Measurements from ENCODE around the gene GLI3.

The GLI3 gene

DNA sequence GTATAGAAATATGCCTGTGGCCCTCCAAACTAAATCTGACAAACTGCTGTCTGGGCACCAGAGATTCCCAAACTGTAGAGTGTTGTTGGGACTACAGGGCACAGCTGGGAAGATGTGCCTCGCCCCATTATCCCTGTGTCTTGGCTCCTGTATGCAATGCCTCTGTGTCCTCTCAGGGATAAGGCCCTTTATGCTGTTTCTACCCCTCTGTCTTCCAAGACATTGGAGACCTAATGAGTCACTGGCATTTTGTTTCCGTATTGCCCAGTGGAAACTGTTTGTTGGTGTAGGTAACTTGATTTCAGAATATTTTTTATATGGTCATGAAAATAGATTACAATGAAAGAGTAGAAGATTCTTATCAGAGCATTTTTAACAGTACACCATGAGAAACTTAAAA is 183.2 kb downstream of the GLI3 start:
- in situ Hi-C loops (cut with MboI; ENCODE audit: low sequenced_read_pairs) = no loop called here

DNA sequence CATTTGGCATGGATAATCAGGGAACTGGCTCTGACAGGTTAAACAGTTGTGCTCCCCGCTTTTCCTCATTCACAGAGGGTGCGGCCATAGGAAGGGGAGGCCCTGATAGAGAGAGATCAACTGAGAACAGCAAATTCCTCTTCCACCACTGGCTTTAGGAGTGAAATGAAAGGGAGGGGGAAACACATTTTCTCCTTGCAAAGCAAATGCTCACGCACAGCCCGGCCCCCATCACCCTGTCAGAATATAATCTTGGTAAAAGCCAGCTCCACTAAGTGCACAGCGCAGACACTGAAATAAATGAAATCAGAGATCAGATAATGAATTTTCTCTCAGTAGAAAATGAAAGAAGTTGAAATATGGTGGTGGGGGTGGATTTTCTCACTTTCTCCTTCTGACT is 187.2 kb downstream of the GLI3 start:
- in situ Hi-C loops (cut with MboI; ENCODE audit: low sequenced_read_pairs) = no loop called here

DNA sequence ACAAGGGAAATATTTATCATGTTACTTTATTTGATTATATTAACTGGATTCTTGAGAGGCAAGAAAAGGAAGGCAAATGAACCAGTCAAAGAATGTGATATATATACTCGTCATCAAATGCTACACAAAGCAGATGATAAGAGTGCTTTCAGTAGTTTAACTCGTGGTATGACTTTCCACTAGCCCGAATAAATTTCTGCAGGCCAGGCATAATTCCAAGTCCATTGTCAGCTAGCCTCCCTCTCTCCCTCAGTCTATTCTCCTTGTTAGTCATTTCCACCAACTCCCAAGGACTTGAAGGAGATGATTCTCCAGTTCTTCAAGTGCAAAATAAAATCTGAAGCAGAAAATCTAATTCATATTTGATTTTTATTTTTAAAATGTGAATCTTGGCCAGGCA is 190.5 kb downstream of the GLI3 start:
- in situ Hi-C loops (cut with MboI; ENCODE audit: low sequenced_read_pairs) = no loop called here

DNA sequence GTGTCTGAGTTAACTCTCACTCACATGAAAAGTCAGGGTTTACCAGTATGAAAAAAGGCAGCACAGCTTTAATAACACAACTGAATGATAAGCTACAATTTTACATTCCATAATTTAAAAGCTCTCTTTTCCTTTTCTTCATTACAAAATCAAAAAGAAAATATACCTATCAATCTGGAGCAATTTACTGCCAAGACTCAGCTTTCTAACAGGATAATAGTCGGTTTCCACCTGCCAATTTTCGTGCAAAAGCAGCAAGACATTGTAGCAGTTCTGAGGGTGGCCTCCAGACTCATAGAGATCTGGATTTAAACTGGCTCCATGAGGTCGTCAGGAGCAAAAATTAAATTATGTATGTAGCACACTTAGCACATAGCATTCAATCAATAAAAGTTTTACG is 191.0 kb downstream of the GLI3 start:
- in situ Hi-C loops (cut with MboI; ENCODE audit: low sequenced_read_pairs) = no loop called here

DNA sequence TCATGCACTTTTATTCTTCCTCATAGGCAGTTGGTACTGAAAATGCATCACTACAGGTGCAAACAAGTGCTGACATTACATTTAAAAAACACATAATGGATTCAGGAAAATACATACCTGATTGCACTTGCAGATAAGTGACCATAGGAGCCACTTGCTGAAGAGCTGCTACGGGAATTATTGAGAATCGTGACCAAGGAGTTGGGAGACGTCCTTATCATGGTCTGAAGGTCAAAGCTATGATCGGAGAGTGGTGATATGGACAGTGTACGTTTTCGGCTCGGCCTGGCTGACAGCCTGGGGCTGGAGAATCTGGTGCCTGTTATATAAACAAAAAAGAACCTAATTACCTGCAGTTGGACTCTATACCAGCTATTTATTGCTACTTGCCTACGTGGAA is 197.1 kb downstream of the GLI3 start:
- in situ Hi-C loops (cut with MboI; ENCODE audit: low sequenced_read_pairs) = no loop called here

DNA sequence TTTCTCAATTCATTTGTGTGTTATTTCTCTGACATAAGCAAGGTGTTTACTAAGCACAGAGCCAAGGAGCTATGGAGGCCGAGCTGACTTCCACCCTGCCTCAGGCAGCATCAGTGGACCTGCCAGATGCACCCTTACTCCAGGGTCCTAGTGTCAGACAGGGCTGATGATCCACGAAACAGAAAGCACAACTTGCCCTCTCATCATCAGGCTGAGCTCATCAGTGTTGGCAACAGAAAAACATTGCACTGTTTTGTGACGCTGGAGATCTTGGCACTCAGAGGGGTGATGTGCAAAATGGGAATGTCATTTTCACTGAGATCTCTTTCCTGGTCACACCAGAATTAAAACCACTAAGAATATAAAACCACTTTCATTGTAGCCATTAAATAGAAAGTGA is 201.8 kb downstream of the GLI3 start:
- in situ Hi-C loops (cut with MboI; ENCODE audit: low sequenced_read_pairs) = no loop called here

DNA sequence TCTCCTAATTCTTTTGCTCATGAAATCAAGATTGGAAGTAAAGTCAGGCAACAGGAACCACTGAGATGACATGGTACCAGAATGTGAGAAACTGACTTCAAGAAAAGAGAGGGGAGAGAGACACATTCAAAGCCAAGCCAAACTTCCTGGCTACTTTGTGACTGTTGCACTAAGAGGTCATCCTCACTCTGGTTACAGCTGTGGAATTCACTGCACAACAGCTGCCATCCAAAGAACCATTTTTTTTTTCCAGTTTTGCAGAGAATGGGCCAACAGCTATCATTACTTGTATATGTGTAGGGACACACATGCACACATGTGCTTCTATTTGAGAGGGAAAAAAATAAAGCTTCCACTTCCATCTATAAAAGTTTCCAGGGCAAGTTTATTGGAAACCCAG is 203.5 kb downstream of the GLI3 start:
- in situ Hi-C loops (cut with MboI; ENCODE audit: low sequenced_read_pairs) = no loop called here

DNA sequence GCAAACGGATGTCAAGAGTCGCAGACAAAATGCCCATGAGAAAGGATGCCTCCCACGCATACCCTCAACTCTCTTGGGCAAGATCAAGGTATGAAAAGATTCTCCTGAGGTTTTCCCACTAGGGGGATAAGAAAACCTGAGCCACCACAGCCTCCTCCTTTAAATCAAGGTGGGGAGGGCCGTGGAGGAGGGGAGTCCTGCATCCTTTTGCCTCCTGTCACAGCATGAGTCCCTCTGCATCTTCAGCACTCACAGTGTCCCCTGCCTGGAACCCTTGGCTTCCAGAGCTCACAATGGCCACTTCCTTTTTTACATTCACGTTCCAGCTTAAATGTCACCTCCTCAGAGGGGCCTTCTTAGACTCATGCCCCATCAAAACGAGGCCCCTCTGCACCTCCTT is 207.6 kb downstream of the GLI3 start:
- in situ Hi-C loops (cut with MboI; ENCODE audit: low sequenced_read_pairs) = no loop called here

DNA sequence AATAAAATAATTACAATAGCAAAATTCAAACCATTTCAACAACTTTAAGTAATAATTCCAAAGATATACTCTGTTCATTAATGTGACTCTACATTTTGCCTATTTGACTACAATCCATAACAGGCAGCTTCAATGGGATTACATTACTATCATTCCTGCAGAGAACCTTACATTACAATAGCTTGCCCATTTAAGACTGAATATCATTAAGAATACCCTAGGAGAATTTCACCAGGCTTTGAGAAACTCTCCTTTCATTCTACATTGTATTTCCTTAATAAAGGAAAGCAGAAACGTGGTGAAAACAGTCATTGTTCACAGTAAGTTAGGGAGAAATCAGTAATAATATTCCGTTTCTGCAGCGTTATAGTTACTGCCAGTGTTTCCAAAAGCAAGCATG is 209.5 kb downstream of the GLI3 start:
- in situ Hi-C loops (cut with MboI; ENCODE audit: low sequenced_read_pairs) = no loop called here

DNA sequence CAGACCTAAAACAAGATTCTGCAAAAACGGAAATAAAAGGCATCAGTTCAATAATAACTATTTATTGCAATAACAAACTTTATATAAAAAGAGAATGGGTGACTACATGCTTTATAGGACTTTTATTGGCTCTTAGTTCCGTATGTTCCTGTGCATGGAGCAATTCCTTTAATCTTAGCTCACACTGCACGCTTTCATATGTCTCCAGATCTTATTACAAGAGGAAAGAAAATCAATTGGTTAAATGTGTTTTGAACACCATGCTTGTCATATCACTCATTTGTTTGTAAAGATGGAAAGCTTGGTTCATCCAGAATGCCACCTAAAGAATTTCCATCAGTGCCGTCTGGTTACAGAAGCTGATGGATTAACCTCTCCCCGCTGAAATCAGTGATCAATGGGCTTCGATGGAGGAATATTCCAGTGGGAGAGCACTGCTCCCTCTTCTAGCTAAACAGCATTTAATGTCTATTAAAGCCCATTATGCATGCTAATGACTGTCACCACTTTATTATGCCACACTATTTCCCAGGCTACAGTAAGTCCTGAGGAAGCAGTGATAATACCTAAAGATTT is 210.3 kb downstream of the GLI3 start:
- in situ Hi-C loops (cut with MboI; ENCODE audit: low sequenced_read_pairs) = no loop called here

DNA sequence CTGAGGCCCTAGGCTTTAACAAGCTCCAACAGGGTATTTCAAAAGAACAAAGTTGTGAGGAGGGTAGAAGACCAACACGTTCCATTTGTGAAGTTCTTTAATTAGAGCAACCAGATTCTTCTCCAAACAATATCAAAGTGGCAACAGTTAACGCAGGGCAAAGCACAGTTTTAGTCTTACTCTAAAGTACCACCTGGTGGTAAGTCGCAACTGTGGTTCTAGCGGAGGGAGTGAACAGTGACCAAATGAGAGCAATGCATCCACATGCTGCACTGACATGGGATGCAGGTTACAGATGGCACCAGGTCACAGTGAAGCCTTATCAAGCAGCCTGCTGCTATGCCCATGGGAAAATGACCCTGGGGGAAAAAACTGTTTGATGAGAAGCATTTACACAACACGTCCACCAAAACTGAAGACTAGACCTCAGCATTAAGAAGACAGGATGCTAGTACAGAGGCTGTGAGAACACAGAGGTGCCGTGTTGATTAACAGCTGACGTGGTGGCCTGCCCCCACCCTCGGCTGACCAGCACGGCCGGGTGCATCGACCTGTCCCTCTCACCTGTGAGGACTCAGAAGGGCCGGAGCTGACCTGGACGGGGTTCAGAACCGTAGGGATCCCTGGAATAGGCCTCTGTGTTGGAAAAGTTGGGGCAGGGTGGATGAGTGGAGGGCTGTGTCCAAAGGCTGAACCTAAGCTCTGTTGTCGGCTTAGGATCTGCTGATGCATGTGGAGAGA is 211.2 kb downstream of the GLI3 start:
- in situ Hi-C loops (cut with MboI; ENCODE audit: low sequenced_read_pairs) = no loop called here

DNA sequence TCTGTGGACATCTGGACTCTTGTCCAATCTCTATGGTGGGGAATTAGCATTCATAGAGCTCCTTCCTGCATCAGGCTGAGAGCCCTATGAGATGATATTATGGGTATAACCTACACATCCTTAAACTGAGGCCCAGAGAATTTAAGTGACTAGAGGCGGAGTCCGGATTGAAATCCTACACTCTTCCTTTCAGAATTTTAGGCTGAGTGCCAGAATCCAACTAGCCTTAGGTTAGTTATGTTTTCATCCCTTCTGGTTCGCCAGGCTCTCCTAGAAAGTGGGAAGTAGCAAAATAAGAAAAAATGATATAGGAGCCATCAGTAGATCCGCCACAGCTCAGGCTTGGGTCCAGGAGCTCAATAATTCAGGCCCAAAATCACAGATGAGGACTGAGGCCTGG is 212.5 kb downstream of the GLI3 start:
- in situ Hi-C loops (cut with MboI; ENCODE audit: low sequenced_read_pairs) = no loop called here

DNA sequence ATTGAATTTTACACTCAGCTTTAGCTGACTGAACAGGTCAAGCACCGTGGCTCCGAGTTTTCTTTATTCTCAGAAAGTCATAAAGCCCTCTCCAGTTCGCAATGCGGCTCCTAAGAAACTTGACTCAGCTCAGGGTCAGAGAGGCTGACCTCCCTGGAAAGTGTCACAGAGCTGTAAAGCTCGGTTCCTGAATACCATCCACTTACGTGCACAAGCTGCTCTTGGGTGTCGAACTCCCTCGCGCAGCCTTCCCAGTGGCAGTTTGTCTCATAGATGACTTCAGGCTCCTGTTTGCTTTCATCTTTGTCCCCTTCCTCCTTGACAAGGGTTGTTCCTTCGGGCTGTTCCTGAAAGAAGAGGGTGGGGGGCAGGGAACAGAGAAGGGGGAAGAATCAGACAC is 213.7 kb downstream of the GLI3 start:
- in situ Hi-C loops (cut with MboI; ENCODE audit: low sequenced_read_pairs) = no loop called here

DNA sequence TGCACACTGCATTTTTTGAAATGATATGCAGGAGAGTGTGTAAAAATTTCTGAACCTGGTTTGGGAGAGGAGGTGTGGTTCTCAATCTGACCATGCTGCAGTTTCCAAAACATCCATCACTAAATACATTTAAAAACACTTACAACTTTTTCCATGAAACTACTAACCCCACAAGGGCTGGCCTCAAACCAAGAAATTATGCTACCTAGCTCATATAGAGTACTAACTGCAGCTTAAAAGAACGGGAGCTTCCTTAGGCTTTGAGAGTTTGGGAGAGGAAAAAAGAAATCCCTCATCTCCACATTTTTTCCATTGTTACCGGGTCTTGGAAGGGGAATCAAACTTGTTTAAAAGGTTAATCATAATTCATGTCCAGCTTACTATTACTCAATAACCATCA is 214.2 kb downstream of the GLI3 start:
- in situ Hi-C loops (cut with MboI; ENCODE audit: low sequenced_read_pairs) = no loop called here

DNA sequence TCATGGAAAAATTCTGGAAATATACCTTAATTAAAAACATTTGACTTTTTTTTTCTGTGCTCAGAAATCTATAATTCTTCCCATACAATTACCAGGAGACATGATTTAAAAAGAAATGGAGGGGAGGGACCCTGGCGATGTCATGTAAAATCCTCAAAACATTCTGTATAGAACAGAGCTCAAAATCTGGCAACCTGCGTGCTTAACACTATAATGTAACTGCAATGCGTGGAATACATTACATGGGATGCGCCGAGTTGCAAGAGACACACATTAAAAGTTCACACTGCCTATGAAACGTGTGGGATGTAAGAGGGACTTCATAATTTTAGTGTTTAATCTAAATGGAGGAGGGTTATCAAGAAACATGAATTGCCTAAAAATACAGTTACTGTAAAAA is 215.0 kb downstream of the GLI3 start:
- in situ Hi-C loops (cut with MboI; ENCODE audit: low sequenced_read_pairs) = no loop called here

DNA sequence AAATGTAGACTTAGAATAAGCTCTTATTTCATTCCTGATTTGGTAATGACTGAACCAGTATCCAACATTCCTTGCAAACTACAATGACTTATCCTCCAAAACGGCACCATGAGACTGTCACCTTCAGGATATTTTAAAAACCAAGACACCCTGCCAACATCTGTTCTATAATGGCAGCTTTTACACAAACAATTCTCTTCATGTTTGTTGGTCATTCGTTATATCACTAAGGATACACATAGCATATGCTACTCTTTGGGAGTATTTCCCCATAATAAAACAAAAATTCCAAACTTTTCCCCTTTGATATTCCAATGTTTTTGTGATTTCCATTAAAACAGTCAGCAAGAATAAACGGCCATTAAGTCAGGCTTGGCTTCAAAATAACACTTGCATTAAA is 215.4 kb downstream of the GLI3 start:
- in situ Hi-C loops (cut with MboI; ENCODE audit: low sequenced_read_pairs) = no loop called here

DNA sequence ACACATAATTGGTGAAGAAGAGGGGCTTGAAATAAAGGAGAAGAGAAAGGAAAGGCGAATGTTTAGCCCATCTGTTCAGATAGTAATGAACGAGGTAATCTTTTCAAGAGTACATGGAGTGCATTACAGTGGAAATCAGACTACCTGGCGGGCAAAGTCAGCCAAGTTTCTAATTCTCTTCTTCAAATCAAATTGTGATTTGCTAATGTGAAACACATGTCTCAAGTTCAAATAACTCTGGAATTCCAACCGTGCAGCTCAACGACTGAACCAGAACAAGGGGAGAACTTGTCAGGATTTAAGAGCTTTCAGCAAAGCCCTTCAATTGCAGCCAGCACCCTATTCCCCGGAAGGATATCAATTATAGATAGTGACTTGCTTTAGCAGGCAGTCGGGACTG is 216.9 kb downstream of the GLI3 start:
- in situ Hi-C loops (cut with MboI; ENCODE audit: low sequenced_read_pairs) = no loop called here

DNA sequence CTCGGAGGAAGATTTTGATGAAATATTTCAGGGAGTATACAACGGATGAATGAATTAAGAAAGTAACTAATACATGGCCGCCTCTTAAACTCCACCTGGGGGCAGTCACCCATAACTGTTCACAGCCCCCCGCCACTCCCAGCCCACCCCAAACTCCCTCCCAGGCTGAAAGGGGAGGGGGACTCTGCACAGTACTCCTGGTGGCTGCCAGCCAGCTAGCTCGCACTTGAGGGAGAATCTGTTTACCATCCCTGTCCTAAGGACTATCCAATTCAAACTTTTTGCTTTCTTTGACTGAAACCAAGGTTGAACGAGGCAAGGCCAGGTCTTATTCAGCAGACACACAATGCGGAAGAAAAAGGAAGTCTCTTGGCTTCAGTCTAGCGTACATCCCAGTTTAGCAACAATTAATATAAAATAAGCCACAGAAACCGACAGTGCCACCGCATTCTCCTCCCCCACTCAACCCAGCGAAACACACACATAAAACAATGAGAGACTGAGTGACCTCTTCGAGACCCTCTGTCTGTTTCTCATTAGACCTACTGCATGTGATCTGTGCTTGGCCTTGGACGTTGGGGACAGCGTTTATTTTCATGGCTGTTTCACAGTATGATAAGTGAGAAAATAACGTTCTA is 219.5 kb downstream of the GLI3 start:
- in situ Hi-C loops (cut with MboI; ENCODE audit: low sequenced_read_pairs) = no loop called here

DNA sequence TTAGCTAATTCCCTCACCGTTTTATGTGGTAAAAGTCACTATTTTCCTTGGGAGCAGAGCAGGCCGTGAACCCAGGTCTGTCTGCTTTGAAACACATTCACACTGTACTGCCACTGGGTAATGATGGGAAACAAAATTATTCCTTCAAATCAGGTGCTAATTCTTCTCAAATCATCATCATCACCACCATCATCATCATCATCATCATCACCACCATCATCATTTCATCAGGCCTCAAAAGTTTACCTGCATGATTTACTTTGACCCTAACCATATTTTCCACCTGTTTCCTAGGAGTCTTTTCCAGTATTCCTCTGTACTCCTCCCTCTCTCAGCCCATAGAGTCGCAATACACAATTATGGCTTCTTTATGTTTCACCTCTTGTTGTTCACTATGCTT is 220.5 kb downstream of the GLI3 start:
- in situ Hi-C loops (cut with MboI; ENCODE audit: low sequenced_read_pairs) = no loop called here

DNA sequence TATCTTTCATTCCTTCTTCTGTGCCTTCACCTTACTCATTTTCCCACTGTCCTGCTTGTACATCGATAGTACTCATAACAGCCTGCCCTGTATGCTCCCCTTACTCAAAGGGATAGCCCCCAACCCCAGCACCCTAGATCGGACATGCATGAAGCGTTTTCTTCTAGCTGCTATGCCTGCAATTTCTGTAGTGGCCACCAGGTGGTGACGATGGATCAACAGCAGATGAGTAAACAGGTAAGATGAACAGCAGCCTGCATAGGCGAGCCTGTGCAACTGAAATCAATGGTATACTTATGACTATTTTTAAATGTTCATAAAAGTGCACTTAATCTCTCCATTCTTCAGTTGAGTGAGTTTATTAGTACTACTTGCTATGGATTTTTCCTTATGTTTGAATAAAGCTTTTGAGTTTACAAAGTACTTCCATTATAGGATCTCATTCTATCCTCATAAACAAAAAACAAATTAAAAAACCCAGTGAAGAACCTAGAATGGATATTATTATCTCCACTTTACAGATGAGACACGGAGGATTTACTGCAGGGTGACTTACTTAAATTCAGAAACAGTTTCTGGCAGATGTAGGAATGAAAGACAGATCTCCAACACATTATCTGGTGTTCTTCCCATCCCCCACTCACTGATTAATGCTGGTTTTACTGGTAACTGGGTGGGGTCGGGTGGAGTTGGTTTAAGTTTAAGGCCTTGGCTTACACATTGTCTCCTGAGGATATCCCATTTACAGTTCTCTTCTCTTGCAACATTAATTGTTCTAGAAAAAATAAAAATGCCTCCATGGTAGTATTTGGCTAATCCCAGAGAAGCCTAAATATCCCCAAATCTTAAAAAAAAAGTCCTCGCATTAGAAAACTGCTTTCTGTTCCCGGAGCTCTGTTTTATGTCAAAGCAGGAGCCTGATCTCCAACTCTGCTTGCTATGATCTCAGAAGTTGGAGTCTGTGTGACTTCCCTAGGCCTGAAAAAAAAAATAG is 222.1 kb downstream of the GLI3 start:
- in situ Hi-C loops (cut with MboI; ENCODE audit: low sequenced_read_pairs) = no loop called here

DNA sequence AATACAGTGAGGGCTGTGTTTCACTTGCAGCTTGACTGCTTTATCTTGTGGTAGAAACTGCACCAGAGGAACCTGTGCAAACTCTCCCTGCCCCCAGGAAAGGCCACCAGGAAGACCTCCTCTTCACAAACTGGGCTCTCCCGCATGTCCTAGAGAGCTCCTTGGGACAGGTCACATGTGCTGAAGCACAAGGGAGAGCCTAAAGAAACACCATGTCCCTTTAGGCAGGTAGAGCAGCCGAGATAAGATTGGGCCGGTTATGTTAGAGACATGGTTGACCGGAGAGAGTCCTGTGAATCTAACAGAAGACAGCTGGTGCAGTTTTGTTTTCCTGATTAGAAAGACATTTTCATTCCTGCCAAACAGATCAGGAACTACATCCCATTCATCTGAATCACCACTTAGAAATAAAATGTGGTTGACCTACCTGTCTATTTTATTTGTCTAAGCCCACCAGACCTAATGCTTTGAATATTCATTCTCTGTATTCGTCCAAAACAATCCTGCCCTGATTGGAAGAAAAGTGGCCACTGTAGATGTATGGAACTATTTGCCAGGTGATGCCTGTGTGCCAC is 224.1 kb downstream of the GLI3 start:
- in situ Hi-C loops (cut with MboI; ENCODE audit: low sequenced_read_pairs) = no loop called here
